K562 (cell line): Measurements from ENCODE around the gene NPAS3. TPM values are rescaled to one million over a fixed set of nuclear protein-coding genes. Genes with fewer than 3 reads are reported as not detected.

Experiments
- ATAC-seq: fragments of 200-7000 bp; cut with Tn5 transposase; 3 replicates; pipeline ENCODE4 v1.9.1; 2020; ENCODE audit warnings: moderate library complexity
- BruUV-seq: library from RNA; stranded (reverse); fragments of 400-500 nt; replicated peaks from 2 replicates; lab custom pipeline; 2021; lab: Mats Ljungman, UMichigan
- CTCF ChIA-PET: fragments of 300-600 bp; formaldehyde crosslinking; extraction: SDS; loops from one replicate; lab custom pipeline; 2021; ENCODE audit warnings: low intra/inter-chr PET ratio; lab: Yijun Ruan, JAX
- POLR2A ChIA-PET: fragments of 300-600, 350-650 bp; sonication (Branson Sonifier 250); formaldehyde crosslinking; extraction: SDS; loops from one replicate; lab custom pipeline; 2021; ENCODE audit warnings: antibody characterized with exemption, inconsistent platforms; lab: Yijun Ruan, JAX
- DNase-seq, 4 experiments: peaks; one replicate each; pipeline versions ENCODE4 v3.0.0 to v3.0.0-alpha.2; 2011 to 2018; ENCODE audit warnings: low spot score in 3 of 4, mixed read lengths in 3 of 4; ENCODE audit errors: extremely low read depth in 1 of 4
- FAIRE-seq: peaks from 2 replicates; lab custom pipeline; 2011; peaks lifted over from hg19 to GRCh38; lab: Jason Lieb, UNC
- H2AFZ ChIP-seq: 2 replicates; pipeline ENCODE4 v1.6.0; 2011; ENCODE audit warnings: low read depth, low read length, control low read depth, inconsistent platforms
- H3K27ac ChIP-seq: fragments of 200-600 bp; 3 replicates; pipeline ENCODE4 v1.8.0; 2011; ENCODE audit warnings: low read depth, mild to moderate bottlenecking, control low read depth, inconsistent platforms, low read length, moderate library complexity, mixed read lengths; ENCODE audit errors: extremely low read depth
- H3K27me3 ChIP-seq, 2 experiments: fragments of 300-600 bp in 1 of 2; 2 replicates in 1 of 2; 3 replicates in 1 of 2; pipeline versions ENCODE4 v1.6.0 to v1.8.0; 2011; ENCODE audit warnings: inconsistent platforms in 2 of 2, low read length in 2 of 2, mild to moderate bottlenecking in 1 of 2, mixed read lengths in 1 of 2, moderate library complexity in 1 of 2; ENCODE audit not compliant: control insufficient read depth in 2 of 2, insufficient read depth in 2 of 2
- H3K36me3 ChIP-seq: fragments of 300-600 bp; 3 replicates; pipeline ENCODE4 v1.8.0; 2011; ENCODE audit warnings: mild to moderate bottlenecking, low read length, inconsistent platforms; ENCODE audit not compliant: control insufficient read depth, insufficient read depth
- H3K4me1 ChIP-seq, 2 experiments: fragments of 200-600 bp in 1 of 2; replicated peaks in 1 of 2; 2 replicates in 1 of 2; 3 replicates in 1 of 2; pipeline versions ENCODE4 v1.5.1 to v1.8.0; 2011; ENCODE audit warnings: inconsistent platforms in 2 of 2, low read length in 2 of 2, mild to moderate bottlenecking in 1 of 2, mixed read lengths in 1 of 2, moderate library complexity in 1 of 2; ENCODE audit not compliant: control insufficient read depth in 2 of 2, insufficient read depth in 2 of 2
- H3K4me2 ChIP-seq: 2 replicates; pipeline ENCODE4 v1.6.1; 2011; ENCODE audit warnings: low read length, control low read depth, inconsistent platforms, mixed read lengths; ENCODE audit not compliant: insufficient read depth
- H3K4me3 ChIP-seq: fragments of 200-600 bp; sonication (generic), shearing (Covaris generic); 2 replicates; pipeline ENCODE4 v1.5.1; 2016; ENCODE audit warnings: control low read depth, inconsistent platforms
- H3K79me2 ChIP-seq: fragments of 200-600 bp; 3 replicates; pipeline ENCODE4 v1.8.0; 2011; ENCODE audit warnings: low read length, inconsistent platforms; ENCODE audit not compliant: control insufficient read depth, insufficient read depth
- H3K9ac ChIP-seq, 2 experiments: 2 replicates each; pipeline versions ENCODE4 v1.6.0 to v1.6.1; 2011; ENCODE audit warnings: low read depth in 2 of 2, low read length in 2 of 2, control low read depth in 1 of 2, inconsistent platforms in 1 of 2, mild to moderate bottlenecking in 1 of 2, mixed read lengths in 1 of 2; ENCODE audit not compliant: insufficient read depth in 1 of 2
- H3K9me1 ChIP-seq: one replicate; pipeline ENCODE4 v1.6.0; 2011; ENCODE audit warnings: inconsistent platforms, mild to moderate bottlenecking, low read length, moderate library complexity; ENCODE audit not compliant: control insufficient read depth, insufficient read depth
- H3K9me3 ChIP-seq: replicated peaks from 2 replicates; pipeline ENCODE4 v1.5.1; 2011; ENCODE audit warnings: low read depth, low read length, inconsistent platforms; ENCODE audit not compliant: control insufficient read depth, insufficient read depth
- H4K20me1 ChIP-seq: replicated peaks from 2 replicates; pipeline ENCODE4 v1.6.1; 2011; ENCODE audit warnings: low read length, inconsistent platforms, mixed read lengths; ENCODE audit not compliant: control insufficient read depth, insufficient read depth
- ARHGAP35 ChIP-seq: fragments of 450-650 bp; IDR thresholded peaks from 2 replicates; pipeline ENCODE4 v1.6.1; 2018; ENCODE audit not compliant: partially characterized antibody
- ETV6 ChIP-seq, 3 experiments: fragments of 150-350 bp in 1 of 3; sonication (generic) in 1 of 3; formaldehyde crosslinking in 1 of 3; IDR thresholded peaks; 2 replicates each; pipeline versions ENCODE4 v1.6.1 to v1.8.0; 2014 to 2022; ENCODE audit warnings: borderline replicate concordance in 2 of 3, low read depth in 2 of 3, antibody characterized with exemption in 1 of 3, low read length in 1 of 3, mild to moderate bottlenecking in 1 of 3, missing genetic modification reagents in 1 of 3
- HDAC1 ChIP-seq, 2 experiments: fragments of 450-650 bp; IDR thresholded peaks; 2 replicates each; pipeline ENCODE4 v1.6.1; 2016 to 2017; ENCODE audit warnings: inconsistent platforms in 1 of 2, mild to moderate bottlenecking in 1 of 2, moderate library complexity in 1 of 2
- NR3C1 ChIP-seq: sonication (generic); formaldehyde crosslinking; IDR thresholded peaks from 2 replicates; pipeline ENCODE4 v1.8.1; 2022; ENCODE audit warnings: missing genetic modification reagents
- PHF8 ChIP-seq: fragments of 200-600 bp; sonication (generic); IDR thresholded peaks from 2 replicates; pipeline ENCODE4 v1.6.1; 2012; ENCODE audit warnings: mixed run types, mild to moderate bottlenecking, inconsistent platforms, low read length, moderate library complexity, borderline replicate concordance
- RERE ChIP-seq: sonication (generic); formaldehyde crosslinking; IDR thresholded peaks from 2 replicates; pipeline ENCODE4 v1.8.0; 2023; ENCODE audit warnings: missing genetic modification reagents, mild to moderate bottlenecking, borderline replicate concordance
- TAF9B ChIP-seq: fragments of 450-650 bp; IDR thresholded peaks from 2 replicates; pipeline ENCODE4 v1.6.1; 2018; ENCODE audit warnings: mild to moderate bottlenecking; ENCODE audit not compliant: partially characterized antibody
- TAL1 ChIP-seq: fragments of 450-650 bp; IDR thresholded peaks from 2 replicates; pipeline ENCODE4 v1.6.1; 2016; ENCODE audit warnings: mild to moderate bottlenecking
- TOE1 ChIP-seq, 2 experiments: fragments of 450-650 bp in 1 of 2; sonication (generic) in 1 of 2; formaldehyde crosslinking in 1 of 2; IDR thresholded peaks; 2 replicates each; pipeline versions ENCODE4 v1.7.1 to v1.8.0; 2016 to 2022; ENCODE audit warnings: borderline replicate concordance in 2 of 2, mild to moderate bottlenecking in 2 of 2, antibody characterized with exemption in 1 of 2, inconsistent platforms in 1 of 2, low read depth in 1 of 2, missing genetic modification reagents in 1 of 2, moderate library complexity in 1 of 2
- ZNF224 ChIP-seq: sonication (generic); formaldehyde crosslinking; IDR thresholded peaks from 2 replicates; pipeline ENCODE4 v1.8.0; 2022; ENCODE audit warnings: mild to moderate bottlenecking, missing genetic modification reagents
- ZNF253 ChIP-seq: fragments of 250-450 bp; sonication (Bioruptor Pico); conservative IDR thresholded peaks from 2 replicates; pipeline ENCODE4 v1.6.1; 2021; ENCODE audit warnings: mild to moderate bottlenecking
- ZNF586 ChIP-seq: fragments of 450-650 bp; formaldehyde crosslinking; conservative IDR thresholded peaks from 2 replicates; pipeline ENCODE4 v1.4.0; 2020; ENCODE audit warnings: mild to moderate bottlenecking, moderate library complexity
- ZNF77 ChIP-seq: fragments of 250-450 bp; sonication (Bioruptor Pico); IDR thresholded peaks from 2 replicates; pipeline ENCODE4 v1.5.0; 2020
- whole genome bisulfite sequencing: fragments of 100-300 bp; shearing (Covaris generic); methylation state at CpG from one replicate; pipeline ENCODE4 v1.1.6; 2016; ENCODE audit warnings: low coverage, mixed read lengths; ENCODE audit not compliant: insufficient coverage; ENCODE audit errors: missing lambda C conversion rate; 5-methylcytosine and 5-hydroxymethylcytosine counted together
- in situ Hi-C: fragments of 300-500 bp; cut with MboI; formaldehyde crosslinking; loops from 4 replicates; pipeline ENCODE4 v1.15.0; 2018; ENCODE audit warnings: inconsistent platforms, mixed read lengths
- intact Hi-C: fragments of 100-400 bp; cut with micrococcal nuclease; formaldehyde crosslinking; loops from 2 replicates; pipeline ENCODE4 v1.14.2; 2022
- polyA plus RNA-seq, 8 experiments: library from polyadenylated mRNA; depleted of rRNA in 4 of 8; stranded (reverse) in 5 of 8; unstranded in 3 of 8; fragments of >200 nt; fragmentation: Nextera tagmentation in 2 of 8; fragmentation: Illumina TruSeq in 1 of 8; extraction: Ambion mirVana in 2 of 8; extraction: Trizol in 1 of 8; gene quantifications; 2 replicates each; pipeline versions ENCODE4 v1.2.1 to v1.2.3, GENCODE V29; 2011 to 2014; ENCODE audit warnings: inconsistent platforms in 1 of 8, missing spikeins in 1 of 8
- total RNA-seq, 7 experiments: library from RNA; depleted of rRNA in 6 of 7; stranded (reverse); fragments of >200 nt in 6 of 7; fragmentation: Illumina TruSeq in 2 of 7; extraction: Trizol in 2 of 7; gene quantifications; 2 replicates each; pipeline versions ENCODE4 v1.2.1 to v1.2.3, GENCODE V29; 2011 to 2021; ENCODE audit warnings: low replicate concordance in 1 of 7

Gene NPAS3
- total and polyA plus RNA-seq, 9 of the 15 experiments (the other 6 are each of a cell fraction or from before 2014, with no cell fraction given), result 0.04 TPM; not detected in 8

DNA sequence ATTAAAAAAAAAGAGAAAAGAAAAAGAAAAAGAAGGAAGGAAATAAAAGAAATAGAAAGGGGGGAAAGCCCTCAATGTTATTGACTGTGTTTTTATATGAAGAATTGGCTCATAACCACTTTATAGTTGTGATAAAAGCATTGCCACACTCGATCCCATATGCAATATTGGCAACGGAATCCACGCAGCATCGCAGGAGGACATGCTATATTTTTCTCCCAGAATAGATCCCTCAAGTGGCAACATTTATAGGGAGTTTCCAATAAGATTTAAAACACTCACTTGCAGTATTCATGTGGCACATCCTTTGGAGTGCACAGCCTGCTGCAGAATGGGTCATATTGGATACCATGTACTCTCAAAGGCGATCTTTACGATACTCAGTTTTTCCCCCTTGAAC lies 788.9 kb downstream of the NPAS3 start:
- no peak overlapping the region for H3K4me2 ChIP-seq
- no peaks in the 10 kb centered on the region for H3K9me3 ChIP-seq
- no peak for DNase-seq
- in situ Hi-C loops (no loop called here), intact Hi-C loops (no loop called here)
- no peaks in the 10 kb centered on the region for H3K79me2 ChIP-seq
- H3K9ac ChIP-seq, result no peak overlapping the region
- peaks cover 0 to 6% of the 10 kb centered on the region in 2 experiments; a peak in 1 of 5 replicates for H3K27me3 ChIP-seq
- 0% methylated on average over 4 of the region's 6 CpGs for WGBS
- no peak overlapping the region for H3K27ac ChIP-seq
- H3K4me3 ChIP-seq, result no peak overlapping the region
- no peak for ATAC-seq
- no peaks in the 10 kb centered on the region for H3K36me3 ChIP-seq
- FAIRE-seq, result no peak
- no peaks in the 10 kb centered on the region for H3K9me1 ChIP-seq
- ChIA-PET CTCF (no interaction called here), POLR2A (interaction anchor here (1.0 kb wide), 1 partner anchor 10 kb away, joined by 3 read pairs; no protein-coding TSS in a partner anchor)
- H4K20me1 ChIP-seq, result no peaks in the 10 kb centered on the region
- TF ChIP-seq NR3C1 (CRISPR knock-in tag), result no peak
- no peak for TF ChIP-seq ARHGAP35
- TF ChIP-seq ZNF253 (CRISPR knock-in tag), result no peak
- TF ChIP-seq TAF9B, result no peak
- TF ChIP-seq ZNF77 (CRISPR knock-in tag), result no peak
- TF ChIP-seq ETV6 (IDR thresholded peaks at IDR 0.05; ENCODE audit: borderline replicate concordance in 1 of 2, low read depth in 2 of 2, low read length in 1 of 2), result no peak
- TF ChIP-seq ETV6 (CRISPR knock-in tag; IDR thresholded peaks at IDR 0.05; ENCODE audit: borderline replicate concordance), result no peak
- no peak for TF ChIP-seq TAL1
- TF ChIP-seq ZNF586 (CRISPR knock-in tag), result no peak
- TF ChIP-seq TOE1 (IDR thresholded peaks at IDR 0.05; ENCODE audit: borderline replicate concordance), result no peak
- no peak for TF ChIP-seq TOE1 (CRISPR knock-in tag; IDR thresholded peaks at IDR 0.05; ENCODE audit: borderline replicate concordance, low read depth)
- TF ChIP-seq RERE, result no peak
- no peak for TF ChIP-seq ZNF224
- no peak for TF ChIP-seq PHF8
- no peak for TF ChIP-seq HDAC1 (IDR thresholded peaks at IDR 0.05)
- H2AFZ ChIP-seq, result no peak overlapping the region
- BruUV-seq, result no TSS peak
- no peaks in the 10 kb centered on the region for H3K4me1 ChIP-seq
